HG03095 (cell line): ENCODE measurements around the gene NINJ2.

Experiments
- ATAC-seq: cut with Tn5 transposase; IDR thresholded peaks from one replicate; pipeline ENCODE4 v1.9.1; 2021; ENCODE audit warnings: moderate library complexity; ENCODE audit not compliant: unreplicated experiment

The NINJ2 gene

GRCh38 chr12:571795-572531 lies 91.3 kb downstream of the NINJ2 start:
- ATAC-seq, result no peak

GRCh38 chr12:570921-571794 lies 92.1 kb downstream of the NINJ2 start:
- no peak for ATAC-seq

GRCh38 chr12:570435-570920 lies 92.8 kb downstream of the NINJ2 start:
- ATAC-seq, result no peak

GRCh38 chr12:569803-570434 lies 93.3 kb downstream of the NINJ2 start:
- no peak for ATAC-seq

DNA sequence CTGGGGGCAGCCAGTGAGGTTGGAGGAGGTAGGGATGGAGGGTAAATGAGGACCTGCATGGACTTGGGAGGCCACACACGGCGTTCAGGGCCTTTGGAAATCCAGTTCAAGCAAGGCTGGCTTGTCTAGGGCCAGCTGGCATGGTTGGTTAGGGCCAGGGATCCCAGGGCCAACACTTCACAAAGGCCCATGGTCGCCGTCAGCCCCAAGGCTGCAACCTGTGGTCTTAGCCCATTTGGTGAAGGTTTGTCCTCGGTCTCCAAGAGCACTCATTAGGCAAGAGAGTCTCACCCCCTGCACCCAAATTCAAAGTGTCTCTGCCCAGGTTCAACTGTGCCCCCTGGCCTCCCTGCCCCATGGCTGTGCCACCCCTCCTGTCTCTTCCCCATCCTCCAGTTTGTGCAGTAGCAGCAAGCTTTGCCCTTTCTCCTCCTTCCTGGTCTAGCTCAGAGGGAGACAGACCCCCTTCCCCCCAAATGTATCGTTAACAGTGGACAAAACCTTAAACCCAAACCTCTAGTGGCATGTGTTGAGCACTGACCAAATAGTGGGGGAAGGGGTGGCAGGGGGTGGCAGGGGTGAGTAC lies 94.1 kb downstream of the NINJ2 start:
- ATAC-seq, result no peak

DNA sequence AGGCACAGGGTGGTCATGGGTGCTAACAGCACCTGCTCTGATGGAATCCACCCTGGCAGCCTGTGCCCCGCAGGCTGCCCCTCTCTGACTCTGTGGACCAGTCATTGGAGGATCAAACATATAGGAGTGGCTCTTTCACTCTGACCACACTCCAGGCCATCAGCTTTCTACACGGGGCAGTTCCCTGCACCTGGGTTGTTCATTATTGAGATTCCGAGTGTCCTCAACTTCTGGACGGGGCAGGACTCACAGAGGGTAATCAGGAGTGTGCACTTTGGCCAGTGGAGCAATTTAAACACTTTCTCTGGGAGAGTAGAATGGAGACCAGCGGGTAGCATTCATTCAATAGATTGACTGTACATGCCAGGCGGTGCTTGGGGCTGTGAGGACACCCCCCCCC lies 94.8 kb downstream of the NINJ2 start:
- no peak for ATAC-seq

GRCh38 chr12:565589-566105 lies 97.6 kb downstream of the NINJ2 start:
- no peak for ATAC-seq

DNA sequence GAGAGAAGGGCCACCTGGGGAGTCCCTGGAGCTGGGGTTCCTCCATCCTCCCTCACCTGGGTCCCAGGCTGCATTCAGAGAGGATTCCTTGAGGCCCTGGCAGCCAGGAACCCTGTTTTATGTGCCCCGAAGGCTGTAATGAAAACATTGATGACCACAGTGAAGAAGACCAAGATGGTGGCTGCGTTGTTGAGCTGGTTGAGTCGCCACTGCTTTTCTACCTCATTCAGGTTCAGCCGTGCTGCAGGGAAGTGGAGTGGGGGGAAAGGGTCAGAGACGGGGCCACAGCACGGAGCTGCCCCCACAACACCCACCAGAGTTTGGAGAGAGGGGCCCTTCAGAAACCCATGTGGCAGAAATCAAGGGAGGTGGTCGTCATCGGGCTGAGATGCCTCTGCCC lies 98.1 kb downstream of the NINJ2 start:
- no peak for ATAC-seq

- no peak for ATAC-seq
Observed at GRCh38 chr12:563787-564298, 99.4 kb downstream of the NINJ2 start.

GRCh38 chr12:563250-563781 lies 99.9 kb downstream of the NINJ2 start:
- no peak for ATAC-seq

DNA sequence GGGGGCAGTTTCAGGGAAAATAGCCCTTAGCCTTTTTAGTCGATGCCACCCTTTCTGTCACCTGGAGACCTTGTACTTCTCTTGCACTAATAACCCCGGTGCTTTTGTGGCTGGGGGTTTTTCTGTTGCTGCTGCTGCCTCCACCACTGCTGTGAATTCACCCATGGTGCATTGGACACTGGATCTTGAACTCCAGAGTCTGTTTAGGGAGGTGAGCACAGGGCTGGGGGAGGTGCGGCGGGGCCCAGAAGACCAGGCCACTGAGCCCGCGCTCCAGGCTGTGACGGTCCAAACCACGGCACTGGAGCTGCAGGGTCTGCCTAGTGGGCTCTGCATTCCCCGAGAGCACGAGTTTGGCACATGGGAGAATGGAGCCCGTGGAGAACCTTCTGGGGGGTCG lies 100.6 kb downstream of the NINJ2 start:
- ATAC-seq, result no peak

GRCh38 chr12:561908-562593 lies 101.2 kb downstream of the NINJ2 start:
- no peak for ATAC-seq

DNA sequence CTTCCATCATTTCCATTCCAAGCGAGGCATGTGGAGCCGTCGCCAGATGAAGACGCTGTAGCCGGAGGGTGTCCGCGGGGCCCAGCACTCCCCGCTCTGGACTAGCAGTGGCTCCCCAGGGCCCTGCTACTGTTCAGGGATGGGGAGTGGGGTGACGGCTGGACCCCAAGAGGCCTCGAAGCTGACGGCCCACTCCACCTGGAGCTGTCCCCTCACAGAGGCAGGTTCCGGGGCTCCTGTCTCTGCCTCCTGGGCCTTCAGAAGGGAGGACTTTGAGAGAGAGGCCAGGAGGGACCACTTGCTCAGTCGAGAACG lies 101.9 kb downstream of the NINJ2 start:
- ATAC-seq, result no peak

- ATAC-seq, result no peak
Observed at GRCh38 chr12:560691-561390, 102.4 kb downstream of the NINJ2 start.

DNA sequence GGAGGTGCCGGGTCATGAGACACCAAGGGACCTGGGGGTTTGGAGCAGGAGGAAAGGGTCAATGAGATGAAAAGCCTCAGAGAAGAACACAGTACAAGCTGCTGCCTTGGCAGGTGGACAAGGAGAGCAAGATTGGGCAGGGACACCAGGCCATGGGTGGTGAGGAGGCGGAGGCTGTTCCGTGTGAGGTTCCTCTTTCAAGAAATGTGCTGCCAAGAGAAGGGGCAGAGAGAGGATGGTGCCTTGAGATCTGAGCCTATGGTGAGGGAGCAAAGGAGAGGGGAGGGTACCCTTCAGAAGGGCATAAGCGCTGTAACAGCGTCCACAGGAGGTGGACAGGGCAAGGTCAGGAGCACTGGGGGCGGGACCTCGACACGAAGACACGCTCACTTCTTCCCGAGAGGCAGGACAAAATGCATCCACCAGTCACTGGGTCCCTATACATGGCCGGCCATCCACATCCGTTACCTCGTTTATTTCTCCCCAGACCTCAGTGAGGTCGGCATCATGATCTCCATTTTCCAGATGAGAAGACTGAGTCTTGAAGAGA lies 103.3 kb downstream of the NINJ2 start:
- no peak for ATAC-seq

- no peak for ATAC-seq
Observed at GRCh38 chr12:559208-559905, 103.9 kb downstream of the NINJ2 start.

GRCh38 chr12:558580-558979 lies 104.7 kb downstream of the NINJ2 start:
- ATAC-seq, result no peak

DNA sequence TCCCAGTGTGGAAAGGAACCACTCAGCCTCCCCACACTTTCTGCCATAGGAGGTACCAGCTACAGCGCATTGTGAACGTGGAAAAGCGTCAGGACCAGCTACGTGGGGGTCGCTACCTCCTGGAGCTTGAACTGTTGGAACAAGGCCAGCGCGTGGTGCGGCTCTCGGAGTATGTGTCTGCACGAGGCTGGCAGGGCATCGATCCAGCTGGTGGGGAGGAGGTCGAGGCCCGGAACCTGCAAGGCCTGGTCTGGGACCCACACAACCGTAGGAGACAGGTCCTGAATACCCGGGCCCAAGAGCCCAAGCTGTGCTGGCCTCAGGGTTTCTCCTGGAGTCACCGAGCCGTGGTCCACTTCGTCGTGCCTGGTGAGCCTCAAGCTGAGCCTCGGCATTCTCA lies 106.7 kb downstream of the NINJ2 start:
- no peak for ATAC-seq

GRCh38 chr12:554001-554285 lies 109.3 kb downstream of the NINJ2 start:
- ATAC-seq, result no peak
